Testis (tissue), 3 donors: ENCODE data around the gene CXCL3. TPM values are rescaled to one million over a fixed set of nuclear protein-coding genes. Genes with fewer than 3 reads are reported as not detected.

Experiments
- DNase-seq: peaks from one replicate; pipeline ENCODE4 v3.0.0-alpha.2; 2019
- H3K27ac ChIP-seq, 2 donors: fragments of 200-600 bp; sonication (generic); one replicate each; pipeline ENCODE4 v1.5.1; 2019
- H3K27me3 ChIP-seq: fragments of 200-600 bp; sonication (generic); one replicate; pipeline ENCODE4 v1.5.1; 2019
- H3K36me3 ChIP-seq: fragments of 200-600 bp; sonication (generic); one replicate; pipeline ENCODE4 v1.5.1; 2017; ENCODE audit warnings: low read depth; ENCODE audit errors: missing control alignments
- H3K4me1 ChIP-seq: fragments of 200-600 bp; sonication (generic); one replicate; pipeline ENCODE4 v1.5.1; 2019
- H3K4me3 ChIP-seq, 2 donors: fragments of 200-600 bp; sonication (generic); one replicate each; pipeline ENCODE4 v1.5.1; 2017 to 2019
- H3K9me3 ChIP-seq: fragments of 200-600 bp; sonication (generic); one replicate; pipeline ENCODE4 v1.5.1; 2017
- CTCF ChIP-seq, 3 experiments: fragments of 450-650 bp in 2 of 3; fragments of 200-600 bp in 1 of 3; sonication (generic) in 1 of 3; IDR thresholded peaks; one replicate each; pipeline ENCODE4 v1.5.1; 2016 to 2019; ENCODE audit warnings: antibody characterized with exemption in 3 of 3, mild to moderate bottlenecking in 2 of 3, moderate library complexity in 1 of 3
- POLR2A ChIP-seq: fragments of 450-650 bp; IDR thresholded peaks from one replicate; pipeline ENCODE4 v1.6.1; 2017; ENCODE audit warnings: antibody characterized with exemption, mild to moderate bottlenecking, moderate library complexity
- WGBS, 2 donors: methylation state at CpG; one replicate each; pipeline ENCODE4 v1.1.5; 2018; 5-methylcytosine and 5-hydroxymethylcytosine counted together
- intact Hi-C: fragments of 100-400 bp; cut with DNase I; formaldehyde crosslinking; loops from one replicate; pipeline ENCODE4 v1.15.1; 2023; ENCODE audit warnings: low total_unique reads
- polyA plus RNA-seq: library from polyadenylated mRNA; stranded (reverse); fragments of 350-450 nt; fragmentation: Illumina TruSeq; extraction: RNeasy Lipid Tissue Mini Kit (QIAGEN cat#74804); gene quantifications from one replicate; pipeline ENCODE4 v1.2.3, GENCODE V29; 2014; ENCODE audit warnings: low read depth, low replicate concordance; ENCODE audit not compliant: insufficient read depth
- small RNA-seq, 2 donors: library from RNA; depleted of rRNA; stranded (forward); fragments of <200 nt; gene quantifications; one replicate each; pipeline ENCODE3, GENCODE V24; 2016
- total RNA-seq, 2 donors: library from RNA; depleted of rRNA; stranded (reverse); fragments of >200 nt; gene quantifications; one replicate each; pipeline ENCODE4 v1.2.3, GENCODE V29; 2016

CXCL3 gene
- total and polyA plus RNA-seq, 3 donors from 2014 or later, result 0.68 to 1.1 TPM; not detected in 1

DNA sequence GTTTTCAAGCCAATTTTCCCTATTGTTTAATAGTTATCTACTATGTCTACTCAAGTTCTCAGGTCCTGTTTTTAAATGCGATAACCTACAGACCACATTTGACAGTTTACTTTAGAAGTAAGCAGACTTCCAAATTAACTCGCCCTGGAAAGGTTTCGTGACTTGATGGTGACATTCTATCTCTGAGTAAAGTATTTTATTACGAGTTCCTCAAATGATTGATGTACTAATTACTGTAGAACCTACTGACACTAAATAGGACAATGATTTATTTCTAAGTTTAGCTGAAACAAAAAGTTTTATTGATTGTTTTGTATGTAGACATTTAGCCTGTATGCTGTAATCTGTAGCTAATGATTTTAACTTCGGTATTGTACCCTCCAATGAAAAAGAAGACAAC lies 48.6 kb downstream of the CXCL3 start:
- TF ChIP-seq CTCF (IDR thresholded peaks at IDR 0.05) (no peak), POLR2A (no peak)
- no peaks in the 10 kb centered on the region for H3K36me3 ChIP-seq
- H3K4me1 ChIP-seq, result no peaks in the 10 kb centered on the region
- H3K4me3 ChIP-seq, result no peak overlapping the region
- H3K27me3 ChIP-seq, result no peaks in the 10 kb centered on the region
- H3K27ac ChIP-seq, result no peak overlapping the region
- no peaks in the 10 kb centered on the region for H3K9me3 ChIP-seq
- no peak for DNase-seq
- intact Hi-C loops, result no loop called here
- 87 to 88% methylated on average over 5 of the region's 5 CpGs for WGBS, 2 donors

DNA sequence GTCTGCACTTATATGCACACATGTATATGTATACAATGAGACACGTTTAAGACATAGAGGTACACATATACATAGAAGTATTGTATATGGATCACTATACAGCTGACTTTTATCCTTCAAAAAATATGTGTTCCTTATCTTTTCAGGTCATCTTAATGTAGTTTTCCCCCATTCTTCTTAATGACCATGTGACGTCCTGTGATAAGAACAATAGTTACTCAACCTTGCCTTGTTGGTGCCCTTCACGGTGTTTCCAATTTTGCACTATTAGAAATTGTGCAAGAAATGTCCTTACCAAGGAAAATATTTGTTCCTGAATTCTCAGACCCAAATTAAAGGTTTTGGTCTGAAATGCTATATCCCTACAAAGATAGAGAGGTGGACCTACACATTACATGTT lies 49.5 kb downstream of the CXCL3 start:
- Histone ChIP-seq H3K4me3 (no peak overlapping the region), H3K9me3 (no peaks in the 10 kb centered on the region), H3K27ac (no peak overlapping the region), H3K27me3 (no peaks in the 10 kb centered on the region), H3K4me1 (no peaks in the 10 kb centered on the region), H3K36me3 (no peaks in the 10 kb centered on the region)
- no peak for DNase-seq
- 76 to 81% methylated on average over 3 of the region's 3 CpGs for WGBS, 2 donors
- TF ChIP-seq CTCF (IDR thresholded peaks at IDR 0.05), result no peak
- no peak for TF ChIP-seq POLR2A
- intact Hi-C loops, result no loop called here

DNA sequence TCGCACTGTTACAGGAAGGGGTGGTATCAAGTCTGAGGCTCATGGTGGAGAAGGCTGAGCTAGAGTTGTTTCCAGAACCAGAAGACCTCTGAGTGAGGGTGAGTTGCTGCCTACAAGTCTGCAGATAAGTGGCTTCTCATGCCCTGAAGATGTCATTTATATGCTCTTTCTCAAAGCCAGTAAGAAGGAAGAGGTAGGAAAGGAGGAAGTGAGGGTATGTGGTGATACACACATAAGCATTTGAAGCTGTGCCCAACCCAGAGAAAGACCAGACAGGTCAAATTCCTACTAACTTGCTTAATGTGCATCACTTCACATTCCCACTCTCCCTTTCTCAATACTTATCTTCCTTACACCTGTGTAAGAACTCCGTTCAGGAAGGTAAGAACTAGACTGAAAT lies 50.4 kb downstream of the CXCL3 start, which contains the start of gene PPBP:
Gene PPBP, minus strand, starts transcription at position 130 of the 400 bp plus-strand sequence. Its CDS starts 87 bp downstream, at position 43.
- H3K27ac ChIP-seq, result no peak within 1 kb of the TSS
- no peaks in the 10 kb centered on the region for H3K9me3 ChIP-seq
- DNase-seq, result no peak
- TF ChIP-seq CTCF (IDR thresholded peaks at IDR 0.05), result no peak
- no peak for TF ChIP-seq POLR2A
- H3K36me3 ChIP-seq, result no peaks in the 10 kb centered on the region
- H3K4me3 ChIP-seq, result no peak within 1 kb of the TSS
- no peaks in the 10 kb centered on the region for H3K27me3 ChIP-seq
- WGBS, 2 donors, result 85 to 86% methylated on average over 2 of the region's 2 CpGs
- H3K4me1 ChIP-seq, result no peaks in the 10 kb centered on the region
- intact Hi-C loops, result no loop called here

Small RNAs within 50 kb of the gene (small RNA-seq; reads per million reads assigned to genes)
- 0 reads per million in 2 donors for gene RN7SL218P

Other genes starting within 250 kb of the CXCL3 start
- 1 to 10 TPM; 1.2 to 1.7 TPM for gene CXCL6, start 202.0 kb downstream of the CXCL3 start, total RNA-seq
- gene CXCL6, start 202.0 kb downstream of the CXCL3 start, polyA plus RNA-seq, result 0.54 TPM
- not detected for gene PF4V1, start 185.4 kb downstream of the CXCL3 start, total RNA-seq
- not detected for gene PF4V1, start 185.4 kb downstream of the CXCL3 start, polyA plus RNA-seq
- gene CXCL1, start 169.3 kb downstream of the CXCL3 start, total RNA-seq, result under 1 TPM in 1 of 2 donors, not detected in 1; 0.74 TPM
- gene CXCL1, start 169.3 kb downstream of the CXCL3 start, polyA plus RNA-seq, result 1.5 TPM
- gene PF4, start 56.7 kb downstream of the CXCL3 start, total RNA-seq, result not detected
- 0.66 TPM for gene PF4, start 56.7 kb downstream of the CXCL3 start, polyA plus RNA-seq
- gene PPBP, start 50.5 kb downstream of the CXCL3 start, total RNA-seq, result not detected
- gene PPBP, start 50.5 kb downstream of the CXCL3 start, polyA plus RNA-seq, result not detected
- gene CXCL5, start 40.0 kb downstream of the CXCL3 start, total RNA-seq, result under 1 TPM; 0.16 to 0.37 TPM
- 0.55 TPM for gene CXCL5, start 40.0 kb downstream of the CXCL3 start, polyA plus RNA-seq
- 1 to 10 TPM; 2.6 to 4.7 TPM for gene CXCL2, start 60.5 kb upstream of the CXCL3 start, total RNA-seq
- 5.9 TPM for gene CXCL2, start 60.5 kb upstream of the CXCL3 start, polyA plus RNA-seq
- 10 to 100 TPM; 29.1 to 44.1 TPM for gene MTHFD2L, start 119.4 kb upstream of the CXCL3 start, total RNA-seq
- gene MTHFD2L, start 119.4 kb upstream of the CXCL3 start, polyA plus RNA-seq, result 14.8 TPM